ENCODE data around the gene CYTH4.
"Not testable (repeated sequence)": the region's sequence is repeated elsewhere in the genome, so short reads cannot be mapped to it uniquely, and the experiment has no call there.

CYTH4 gene

DNA sequence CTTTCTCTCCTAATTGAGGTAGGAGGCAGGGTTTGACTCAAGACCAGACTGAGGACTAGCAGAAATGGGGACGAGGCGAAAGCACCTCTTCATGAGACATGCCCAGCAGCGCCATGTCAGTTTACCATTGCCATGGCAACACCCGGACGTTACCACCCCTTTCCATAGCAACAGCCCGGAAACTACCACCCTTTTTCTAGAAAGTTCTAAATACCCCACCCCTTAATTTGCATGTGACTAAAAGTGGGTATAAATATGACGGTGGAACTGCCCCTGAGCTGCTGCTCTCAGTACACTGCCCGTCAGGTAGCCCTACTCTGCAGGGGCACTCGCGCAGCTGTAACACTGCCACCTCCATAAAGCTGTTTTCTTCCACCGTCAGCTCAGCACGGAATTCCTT is 32.3 kb upstream of the CYTH4 start:
- DNase-seq, result no peak

DNA sequence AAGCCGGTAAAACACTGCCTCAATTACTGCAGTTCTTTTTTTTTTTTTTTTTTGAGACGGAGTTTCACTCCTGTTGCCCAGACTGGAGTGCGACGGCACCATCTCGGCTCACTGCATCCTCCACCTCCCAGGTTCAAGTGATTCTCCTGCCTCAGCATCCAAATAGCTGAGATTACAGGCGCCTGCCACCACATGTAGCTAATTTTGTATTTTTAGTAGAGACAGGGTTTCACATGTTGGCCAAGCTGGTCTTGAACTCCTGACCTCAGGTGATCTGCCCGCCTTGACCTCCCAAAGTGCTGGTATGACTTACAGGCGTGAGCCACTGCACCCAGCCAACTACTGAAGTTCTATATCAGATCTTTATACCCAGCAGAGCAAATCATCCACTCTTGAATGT is 30.5 kb upstream of the CYTH4 start:
- DNase-seq, result not testable (repeated sequence)

DNA sequence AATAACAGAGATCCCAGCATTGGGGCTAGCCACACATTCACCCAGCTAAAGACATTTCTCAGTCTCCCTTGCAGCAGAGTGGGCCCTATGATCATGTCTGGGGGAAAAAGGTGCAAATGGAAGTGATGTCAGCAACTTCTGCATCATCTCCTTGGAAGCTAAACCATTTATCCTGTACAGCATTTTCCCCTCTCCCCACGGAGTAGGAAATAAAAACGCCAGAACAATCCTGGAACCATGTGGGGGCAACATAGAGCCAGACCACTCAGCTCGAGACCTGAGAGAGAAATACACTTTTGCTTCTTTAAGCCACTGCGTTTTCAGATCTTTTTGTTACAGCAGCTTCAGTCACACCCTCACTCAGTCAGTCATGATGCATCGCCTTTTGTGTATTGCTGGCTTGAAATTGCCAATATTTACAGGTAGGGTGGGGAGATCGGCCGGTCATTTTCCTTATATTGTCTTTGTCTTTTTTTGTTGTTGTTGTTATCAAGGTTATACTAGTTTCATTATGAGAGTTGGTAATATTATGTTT is 29.1 kb upstream of the CYTH4 start:
- no peak for DNase-seq

DNA sequence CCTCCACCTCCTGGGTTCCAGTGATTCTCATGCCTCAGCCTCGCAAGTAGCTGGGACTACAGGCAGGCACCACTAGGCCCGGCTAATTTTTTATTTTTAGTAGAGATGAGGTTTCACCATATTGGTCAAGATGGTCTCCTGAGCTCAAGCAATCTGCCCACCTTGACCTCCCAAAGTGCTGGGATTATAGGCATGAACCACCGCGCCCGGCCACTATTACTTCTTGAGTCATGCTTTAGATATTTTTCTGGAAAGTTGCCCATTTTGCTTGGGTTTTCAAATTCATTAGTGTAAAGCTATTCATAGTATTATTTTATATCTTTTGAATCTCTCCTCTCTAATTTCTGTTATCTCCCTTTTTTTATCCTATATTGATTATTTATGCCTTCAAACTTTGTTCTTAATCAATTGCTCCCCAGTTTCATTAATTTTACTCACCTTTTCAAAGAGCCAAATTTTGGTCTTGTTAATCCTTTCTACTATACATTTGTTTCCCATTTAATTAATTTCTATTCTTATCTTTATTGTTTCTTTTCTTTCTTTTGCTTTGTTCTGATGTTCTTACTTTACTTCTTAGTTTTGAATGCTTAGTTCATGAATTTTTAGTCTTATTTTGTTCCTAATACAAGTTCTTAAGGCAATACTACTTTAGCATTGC is 28.0 kb upstream of the CYTH4 start:
- DNase-seq, result no peak

- DNase-seq, result no peak
Observed at GRCh38 chr22:37254867-37255233, 27.5 kb upstream of the CYTH4 start.

- DNase-seq, result no peak
Observed at GRCh38 chr22:37255558-37256006, 26.7 kb upstream of the CYTH4 start.

DNA sequence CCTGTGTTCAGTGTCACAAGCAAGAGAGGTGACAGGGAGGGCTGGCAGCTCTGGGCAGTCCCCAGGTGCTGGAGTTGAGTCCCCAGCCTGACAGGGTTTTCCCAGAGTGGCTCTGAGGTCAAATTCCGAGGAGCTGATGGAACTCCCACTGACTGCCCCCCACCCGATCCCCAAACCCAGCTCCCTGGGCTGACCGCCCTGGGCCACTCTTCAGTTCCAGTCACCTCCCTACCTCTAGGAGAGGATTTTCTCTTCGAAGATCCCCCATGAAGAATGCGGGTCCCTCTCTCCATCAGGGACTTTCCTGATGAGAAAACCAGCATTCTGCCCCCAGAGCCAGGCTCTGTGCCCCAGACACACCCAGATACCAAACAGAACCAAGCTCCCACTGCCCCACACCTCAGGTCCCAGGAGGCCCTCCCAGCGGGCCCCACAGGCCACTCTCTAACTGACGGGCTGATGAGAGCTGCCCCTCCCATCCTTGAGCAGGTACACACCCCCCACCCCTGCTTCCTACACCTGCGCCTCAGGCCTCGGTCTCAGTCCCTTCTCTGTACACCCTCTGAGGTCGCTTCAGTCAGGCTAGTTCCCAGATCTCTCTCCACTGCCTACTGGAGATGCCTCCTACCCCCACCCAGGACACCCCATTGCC is 26.1 kb upstream of the CYTH4 start:
- DNase-seq, result no peak

DNA sequence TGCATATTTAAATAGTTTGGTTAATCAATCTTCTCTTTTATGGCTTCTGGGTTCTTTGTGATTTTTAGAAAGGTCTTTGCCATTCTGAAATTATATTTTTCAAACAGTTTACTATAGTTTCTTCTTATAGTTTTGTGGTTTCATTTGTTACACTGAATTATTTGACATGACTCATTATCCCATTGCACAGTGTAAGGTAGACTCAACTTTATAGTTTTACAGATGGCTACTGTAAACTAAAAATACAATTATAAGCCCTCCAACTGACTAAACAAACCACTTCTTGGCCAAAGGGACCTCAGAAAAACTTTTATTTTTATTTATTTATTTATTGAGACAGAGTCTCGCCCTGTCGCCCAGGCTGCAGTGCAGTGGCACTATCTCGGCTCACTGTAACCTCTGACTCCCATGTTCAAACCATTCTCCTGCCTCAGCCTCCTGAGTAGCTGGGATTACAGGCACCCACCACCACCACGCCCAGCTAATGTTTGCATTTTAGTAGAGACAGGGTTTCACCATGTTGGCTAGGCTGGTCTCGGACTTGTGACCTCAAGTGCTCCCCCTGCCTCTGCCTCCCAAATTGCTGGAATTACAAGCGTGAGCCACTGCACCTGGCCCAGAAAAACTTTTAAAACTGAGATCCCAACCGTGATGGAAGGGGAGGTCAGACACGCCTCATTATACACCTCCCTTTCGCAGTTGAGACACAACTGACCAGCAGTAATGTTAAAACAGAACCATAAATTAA is 24.1 kb upstream of the CYTH4 start:
- DNase-seq, result no peak

- DNase-seq, result no peak
Observed at GRCh38 chr22:37258753-37259401, 23.4 kb upstream of the CYTH4 start.

- DNase-seq, result no peak
Observed at GRCh38 chr22:37259540-37260029, 22.7 kb upstream of the CYTH4 start.

GRCh38 chr22:37260155-37260795 is 22.0 kb upstream of the CYTH4 start:
- no peak for DNase-seq

DNA sequence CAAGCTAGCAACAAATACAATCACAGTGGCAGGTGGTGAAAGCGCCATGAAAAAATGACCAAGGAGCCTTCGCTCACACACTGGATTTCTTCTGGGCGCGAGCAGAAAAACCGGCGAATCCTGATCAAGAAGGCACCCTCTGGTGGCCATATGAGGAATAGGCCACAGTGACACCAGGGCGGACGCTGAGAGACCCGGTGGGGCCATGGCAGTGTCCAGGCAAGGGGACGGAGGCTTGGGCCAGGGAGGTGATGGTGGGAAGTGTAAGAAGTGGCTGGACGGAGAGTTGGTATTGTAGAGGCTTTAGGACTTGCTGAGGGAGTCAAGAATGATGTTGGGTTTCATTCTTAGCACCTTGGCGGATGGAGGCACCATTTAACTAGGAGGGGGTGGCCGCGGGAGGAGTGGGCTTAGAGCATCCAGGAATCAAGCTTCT is 21.4 kb upstream of the CYTH4 start:
- DNase-seq, result peak; percentile 72

GRCh38 chr22:37262346-37262745 is 20.0 kb upstream of the CYTH4 start:
- DNase-seq, result no peak

DNA sequence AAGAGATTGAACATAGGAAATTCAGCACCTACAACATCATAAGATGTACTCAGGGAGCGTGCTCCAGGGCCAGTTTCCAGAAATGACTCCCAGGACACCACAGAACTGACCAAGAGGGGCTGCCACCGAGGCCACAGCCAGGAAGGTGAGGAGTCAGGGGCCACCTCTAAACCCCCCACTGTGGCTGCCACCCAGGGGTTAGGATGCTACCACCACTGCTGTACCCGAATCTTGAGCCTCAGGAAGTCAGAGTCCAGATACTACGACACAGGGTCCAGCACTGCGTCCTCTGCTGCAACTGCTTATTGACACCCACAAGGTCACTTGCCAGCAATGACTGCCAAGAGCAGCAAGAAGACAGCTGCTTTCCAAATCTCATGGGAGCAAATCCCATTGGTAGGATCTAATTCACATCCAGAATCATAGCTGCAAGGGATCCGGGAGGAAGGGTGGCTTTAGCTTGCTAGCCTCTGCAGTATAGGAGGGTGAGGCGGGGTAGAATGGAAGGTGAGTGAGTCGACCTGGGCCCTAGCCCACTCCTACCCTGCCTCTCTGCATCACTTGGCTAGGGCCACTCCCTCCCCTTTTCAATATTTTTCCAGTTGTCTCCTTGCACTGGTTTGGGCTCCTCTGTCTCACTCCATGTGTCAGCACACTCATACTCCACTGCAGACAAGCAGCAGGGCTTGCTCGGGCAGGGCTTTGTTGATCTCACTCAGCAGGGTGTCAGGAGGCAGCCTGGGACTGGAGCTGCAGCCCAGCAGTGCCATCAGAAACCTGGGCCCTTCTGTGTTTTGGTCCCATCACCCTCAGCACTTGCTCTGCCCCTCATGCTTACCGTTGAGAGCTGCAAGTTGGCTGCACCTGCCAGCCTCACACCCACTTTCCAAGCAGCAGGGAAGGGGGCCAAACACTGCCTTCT is 18.1 kb upstream of the CYTH4 start:
- no peak for DNase-seq

DNA sequence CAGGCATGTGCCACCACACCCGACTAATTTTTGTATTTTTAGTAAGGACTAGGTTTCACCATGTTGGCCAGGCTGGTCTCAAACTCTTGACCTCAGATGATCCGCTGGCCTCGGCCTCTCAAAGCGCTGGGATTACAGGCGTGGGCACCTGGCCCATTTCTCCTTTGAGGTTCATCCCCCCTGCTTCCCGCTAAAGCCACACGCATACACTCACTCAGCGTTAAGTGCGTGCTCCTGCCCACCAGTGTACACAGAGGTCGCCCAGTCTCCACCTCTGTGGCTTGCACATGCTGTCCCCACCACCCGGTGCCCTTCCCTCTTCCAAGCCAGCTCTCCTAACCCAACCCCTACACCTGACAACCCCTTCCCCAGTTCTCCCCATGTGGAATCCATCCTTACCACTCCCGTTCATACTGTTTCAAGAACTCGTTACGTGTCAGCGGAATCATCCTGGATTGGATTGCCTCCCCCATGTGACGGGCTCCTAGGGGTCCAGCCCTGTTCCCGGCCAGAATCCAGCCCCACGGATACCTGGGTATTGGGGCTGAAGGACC is 15.7 kb upstream of the CYTH4 start:
- no peak for DNase-seq

DNA sequence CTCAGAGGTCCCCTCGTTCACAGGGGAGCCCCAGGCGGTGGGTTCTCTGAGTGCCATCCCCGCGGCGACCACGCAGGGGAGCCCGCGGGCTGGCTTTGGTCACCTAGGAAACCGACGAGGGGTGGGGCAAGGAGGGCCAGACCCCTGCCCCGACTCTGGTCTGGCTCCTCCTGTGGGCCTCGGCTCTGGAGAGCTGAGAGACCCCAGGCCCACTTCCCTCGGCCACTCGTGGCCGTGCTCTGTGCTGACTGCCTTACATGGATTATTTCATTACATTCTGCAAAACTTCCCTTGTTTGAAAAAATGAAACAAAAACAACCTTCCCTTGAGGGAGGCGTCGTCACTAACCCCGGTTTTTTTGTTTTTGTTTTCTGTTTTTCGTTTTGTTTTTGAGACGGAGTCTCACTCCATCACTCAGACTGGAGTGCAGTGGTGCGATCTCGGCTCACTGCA is 15.1 kb upstream of the CYTH4 start:
- peak; percentile 76 for DNase-seq

DNA sequence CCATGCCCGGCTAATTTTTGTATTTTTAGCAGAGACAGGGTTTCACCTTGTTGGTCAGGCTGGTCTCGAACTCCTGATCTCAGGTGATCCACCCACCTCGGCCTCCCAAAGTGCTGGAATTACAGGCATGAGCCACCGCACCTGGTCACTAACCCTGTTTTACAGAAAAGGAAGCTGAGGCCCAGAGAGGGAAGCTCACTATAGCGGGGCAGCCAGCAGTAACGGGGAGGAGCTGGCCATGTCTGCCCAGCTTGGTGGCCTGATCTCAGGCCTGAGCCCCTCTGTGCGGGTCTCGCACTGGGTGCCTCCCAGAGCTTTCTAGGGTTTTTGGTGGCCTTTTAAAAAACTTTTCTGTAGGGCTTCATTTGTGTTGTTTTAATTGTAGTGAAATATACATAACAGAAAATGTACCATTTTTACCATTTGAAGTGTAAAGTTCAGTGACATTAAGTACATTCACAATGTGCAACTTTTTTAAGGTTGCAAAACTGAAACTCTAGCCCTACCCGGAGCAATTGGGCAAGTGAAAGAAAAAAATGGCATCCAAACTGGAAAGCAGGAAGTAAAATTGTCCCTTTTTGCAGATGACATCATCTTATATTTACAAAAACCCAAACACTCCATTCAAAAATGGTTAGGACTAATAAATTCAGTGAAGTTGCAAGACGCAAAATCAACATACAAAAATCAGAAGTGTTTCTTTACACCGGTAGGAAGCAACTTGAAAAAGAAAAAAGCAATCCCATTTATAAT is 14.5 kb upstream of the CYTH4 start:
- DNase-seq, result no peak

DNA sequence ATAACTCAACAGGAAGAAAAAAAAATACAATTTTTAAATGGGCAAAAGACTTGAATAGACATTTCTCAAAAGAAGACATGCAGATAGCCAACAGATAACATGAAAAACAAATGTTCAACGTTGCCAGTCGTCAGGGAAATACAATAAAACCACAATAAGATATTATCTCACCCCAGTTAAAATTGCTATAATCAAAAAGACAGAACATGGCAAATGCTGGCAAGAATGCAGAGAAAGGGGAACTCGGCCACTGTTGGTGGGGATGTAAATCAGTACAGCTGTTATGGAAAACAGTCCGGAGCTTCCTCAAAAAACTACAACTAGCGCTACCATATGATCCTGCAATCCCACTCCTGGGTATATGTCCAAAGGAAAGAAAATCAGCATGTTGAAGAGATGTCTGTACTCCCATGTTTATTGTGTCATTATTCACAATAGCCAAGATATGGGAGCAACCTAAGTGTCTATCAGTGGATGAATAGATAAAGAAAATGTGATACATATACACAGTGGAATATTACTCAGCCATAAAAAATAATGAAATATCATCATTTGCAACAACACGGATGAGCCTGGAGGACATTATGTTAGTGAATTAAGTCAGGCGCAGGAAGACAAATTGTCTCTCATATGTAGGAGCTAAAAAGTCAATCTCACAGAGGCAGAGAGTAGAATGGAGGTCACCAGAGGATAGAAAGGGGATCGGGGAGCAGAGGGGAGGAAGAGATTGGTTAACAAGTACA is 12.2 kb upstream of the CYTH4 start:
- DNase-seq, result no peak

GRCh38 chr22:37270928-37271650 is 11.2 kb upstream of the CYTH4 start:
- DNase-seq, result no peak

All from activated CD4-positive, alpha-beta T cell treated with anti-CD3 and anti-CD28 coated beads for 48 hours (primary cell).